BLaER1 treated with 17β-estradiol and CSF1 and Interleukin-3, amounts not matched to agents 10 nM and 100 nM (cell line): ENCODE measurements around the gene SYTL3.

ENCODE experiments used
- H3K27ac ChIP-seq, 11 experiments: shearing (Covaris generic); formaldehyde crosslinking; 2 replicates each; pipeline ENCODE4 v1.8.1; 2022
- H3K27me3 ChIP-seq, 11 experiments: shearing (Covaris generic); formaldehyde crosslinking; 2 replicates each; pipeline ENCODE4 v1.8.1; 2022
- H3K36me3 ChIP-seq, 11 experiments: shearing (Covaris generic); formaldehyde crosslinking; 2 replicates each; pipeline ENCODE4 v1.8.1; 2022
- H3K4me1 ChIP-seq, 10 experiments: shearing (Covaris generic); formaldehyde crosslinking; 2 replicates each; pipeline ENCODE4 v1.8.1; 2022
- H3K4me2 ChIP-seq, 11 experiments: shearing (Covaris generic); formaldehyde crosslinking; 2 replicates each; pipeline ENCODE4 v1.8.1; 2022
- H3K4me3 ChIP-seq, 10 experiments: shearing (Covaris generic); formaldehyde crosslinking; 2 replicates each; pipeline ENCODE4 v1.8.1; 2022
- H3K9ac ChIP-seq, 11 experiments: shearing (Covaris generic); formaldehyde crosslinking; 2 replicates each; pipeline ENCODE4 v1.8.1; 2022
- H3K9me3 ChIP-seq, 11 experiments: shearing (Covaris generic); formaldehyde crosslinking; replicated peaks in 1 of 11; 2 replicates each; pipeline ENCODE4 v1.8.1; 2022
- H4K20me1 ChIP-seq, 11 experiments: shearing (Covaris generic); formaldehyde crosslinking; 2 replicates each; pipeline ENCODE4 v1.8.1; 2022
- Cebpa-rat ChIP-seq, 11 experiments: shearing (Covaris generic); IDR thresholded peaks; 2 replicates each; pipeline ENCODE4 v1.8.1; 2022

SYTL3 gene

DNA sequence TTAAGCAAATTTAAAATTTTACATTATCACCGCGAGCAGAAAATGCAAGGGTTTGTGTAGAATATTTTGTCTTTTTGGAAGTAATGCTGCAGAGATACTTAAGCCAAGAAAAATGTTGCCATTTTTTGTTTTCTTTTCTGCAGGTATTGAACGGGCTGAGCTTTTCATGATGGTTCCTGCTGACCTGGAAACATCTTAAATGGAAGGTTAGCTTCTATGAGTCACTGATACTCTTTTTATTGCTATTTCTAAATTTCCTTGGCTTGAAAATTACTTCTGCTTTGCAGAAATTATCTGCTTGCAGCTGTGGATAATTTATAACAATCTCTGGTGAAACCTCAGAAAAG, 12.7 kb downstream of the SYTL3 start:
- H3K27ac ChIP-seq, result peak overlapping the region in 6 of 11 experiments; percentile 47 to 97 (median 69); a peak in 9 of 22 replicates
- no peaks in the 10 kb centered on the region for H4K20me1 ChIP-seq
- H3K27me3 ChIP-seq, result peaks cover 0 to 68% (median 65%) of the 10 kb centered on the region in 11 experiments; a peak in 20 of 22 replicates
- peak overlapping the region in 4 of 11 experiments; percentile 62 to 71 (median 65); a peak in 6 of 22 replicates for H3K9ac ChIP-seq
- H3K4me3 ChIP-seq, result peak overlapping the region in 3 of 10 experiments; percentile 41 to 49 (median 44); a peak in 7 of 20 replicates
- peak overlapping the region in 10 of 11 experiments; percentile 23 to 95 (median 66); a peak in 18 of 22 replicates for H3K4me2 ChIP-seq
- H3K4me1 ChIP-seq, result peaks cover 18 to 88% (median 58%) of the 10 kb centered on the region in 10 experiments; a peak in 19 of 20 replicates
- TF ChIP-seq Cebpa-rat (IDR thresholded peaks at IDR 0.05), result no peak
- peaks cover 0 to 16% (median 0%) of the 10 kb centered on the region in 11 experiments; a peak in 7 of 22 replicates for H3K36me3 ChIP-seq
- H3K9me3 ChIP-seq, result peaks cover 0 to 9% (median 0%) of the 10 kb centered on the region in 11 experiments; a peak in 1 of 22 replicates

DNA sequence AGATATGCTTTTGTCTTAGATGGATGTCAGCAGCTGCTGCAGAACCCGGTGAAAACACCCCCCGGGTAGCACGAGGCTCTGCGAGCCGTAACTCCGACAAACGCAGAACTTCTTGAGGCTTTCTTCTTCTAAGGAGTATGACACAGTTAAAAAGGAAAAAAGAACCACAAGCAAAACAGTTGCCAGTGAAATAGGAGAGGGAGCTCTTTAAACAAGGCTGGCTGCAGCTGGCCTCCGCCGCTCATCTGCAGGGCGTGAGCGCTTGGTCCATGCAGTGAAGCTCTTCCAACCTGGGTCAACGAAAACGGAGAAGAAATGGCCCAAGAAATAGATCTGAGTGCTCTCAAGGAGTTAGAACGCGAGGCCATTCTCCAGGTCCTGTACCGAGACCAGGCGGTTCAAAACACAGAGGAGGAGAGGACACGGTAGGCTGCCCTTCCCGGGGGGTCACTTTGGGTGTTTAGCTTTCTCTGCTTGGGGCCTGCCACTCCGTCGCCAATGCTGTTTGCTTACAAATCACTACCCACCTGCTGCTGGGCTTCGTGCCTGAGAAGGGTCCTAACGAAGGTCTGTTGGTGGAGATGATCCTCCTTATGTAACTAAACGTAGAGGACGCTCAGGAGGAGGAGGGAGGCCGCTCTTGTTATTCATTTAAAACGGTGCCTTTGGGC, 13.2 kb downstream of the SYTL3 start:
- no peak for TF ChIP-seq Cebpa-rat (IDR thresholded peaks at IDR 0.05)
- peaks cover 0 to 74% (median 70%) of the 10 kb centered on the region in 11 experiments; a peak in 20 of 22 replicates for H3K27me3 ChIP-seq
- peak overlapping the region in 6 of 11 experiments; percentile 10 to 71 (median 62); a peak in 10 of 22 replicates for H3K9ac ChIP-seq
- peaks cover 18 to 92% (median 63%) of the 10 kb centered on the region in 10 experiments; a peak in 19 of 20 replicates for H3K4me1 ChIP-seq
- H3K9me3 ChIP-seq, result peaks cover 0 to 9% (median 0%) of the 10 kb centered on the region in 11 experiments; a peak in 1 of 22 replicates
- peaks cover 0 to 16% (median 0%) of the 10 kb centered on the region in 11 experiments; a peak in 7 of 22 replicates for H3K36me3 ChIP-seq
- H3K4me3 ChIP-seq, result peak overlapping the region in 4 of 10 experiments; percentile 41 to 51 (median 46); a peak in 9 of 20 replicates
- H3K27ac ChIP-seq, result peak overlapping the region in 7 of 11 experiments; percentile 15 to 97 (median 69); a peak in 12 of 22 replicates
- peak overlapping the region; percentile 23 to 95 (median 59); a peak in 20 of 22 replicates for H3K4me2 ChIP-seq
- no peaks in the 10 kb centered on the region for H4K20me1 ChIP-seq

DNA sequence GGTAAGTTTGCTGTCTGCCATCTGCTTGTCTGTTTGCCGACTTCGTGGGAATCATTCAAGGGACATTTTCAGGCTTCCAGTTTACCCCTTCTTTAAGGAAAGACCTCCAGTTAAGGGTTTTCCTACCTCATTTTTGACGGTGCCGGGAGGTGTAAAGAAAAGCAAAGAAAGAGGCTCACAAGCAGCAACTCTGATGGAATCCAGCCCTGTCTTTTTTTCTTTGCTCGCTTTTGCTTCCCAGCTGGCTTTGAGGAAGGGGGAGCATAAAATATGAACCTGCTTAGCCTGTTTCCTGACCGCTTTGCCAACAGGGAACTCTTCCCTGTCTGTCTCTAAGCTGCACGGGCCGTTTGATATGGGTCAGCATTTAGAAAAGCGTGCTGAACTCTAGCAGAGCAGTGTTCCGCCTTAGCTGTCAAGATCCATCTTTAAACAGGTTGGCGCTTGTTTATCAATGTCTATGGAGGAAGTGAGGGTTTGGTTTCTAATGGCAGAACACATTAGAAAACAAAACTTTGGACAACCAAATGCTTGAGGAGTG, 13.8 kb downstream of the SYTL3 start:
- Histone ChIP-seq H3K36me3 (peaks cover 0 to 16% (median 0%) of the 10 kb centered on the region in 11 experiments; a peak in 7 of 22 replicates), H3K9me3 (peaks cover 0 to 9% (median 0%) of the 10 kb centered on the region in 11 experiments; a peak in 1 of 22 replicates), H3K4me3 (peak overlapping the region in 4 of 10 experiments; percentile 41 to 51 (median 46); a peak in 8 of 20 replicates), H3K4me1 (peaks cover 18 to 98% (median 69%) of the 10 kb centered on the region in 10 experiments; a peak in 19 of 20 replicates), H3K4me2 (peak overlapping the region in 9 of 11 experiments; percentile 23 to 95 (median 75); a peak in 16 of 22 replicates), H3K9ac (peak overlapping the region in 5 of 11 experiments; percentile 36 to 71 (median 62); a peak in 8 of 22 replicates), H3K27me3 (peaks cover 0 to 80% (median 76%) of the 10 kb centered on the region in 11 experiments; a peak in 20 of 22 replicates), H4K20me1 (no peaks in the 10 kb centered on the region), H3K27ac (peak overlapping the region in 6 of 11 experiments; percentile 47 to 97 (median 69); a peak in 10 of 22 replicates)
- TF ChIP-seq Cebpa-rat (IDR thresholded peaks at IDR 0.05), result no peak

DNA sequence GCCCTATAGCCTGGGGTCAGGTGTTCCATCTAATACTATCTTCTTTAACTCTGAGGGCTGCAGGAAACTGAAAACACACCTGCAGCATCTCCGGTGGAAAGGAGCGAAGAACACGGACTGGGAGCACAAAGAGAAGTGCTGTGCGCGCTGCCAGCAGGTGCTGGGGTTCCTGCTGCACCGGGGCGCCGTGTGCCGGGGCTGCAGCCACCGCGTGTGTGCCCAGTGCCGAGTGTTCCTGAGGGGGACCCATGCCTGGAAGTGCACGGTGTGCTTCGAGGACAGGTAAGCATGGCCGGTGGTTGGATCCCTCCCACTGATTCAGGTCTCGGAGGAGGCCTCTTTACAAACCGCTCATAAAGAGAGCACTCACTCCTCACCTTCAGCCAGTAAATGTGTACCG, 15.5 kb downstream of the SYTL3 start:
- Histone ChIP-seq H3K9ac (peak overlapping the region in 5 of 11 experiments; percentile 76 to 92 (median 86); a peak in 4 of 22 replicates), H3K36me3 (peaks cover 0 to 21% (median 0%) of the 10 kb centered on the region in 11 experiments; a peak in 7 of 22 replicates), H3K4me2 (peak overlapping the region in 7 of 11 experiments; percentile 74 to 95 (median 88); a peak in 12 of 22 replicates), H3K27ac (peak overlapping the region in 6 of 11 experiments; percentile 88 to 99 (median 98); a peak in 10 of 22 replicates), H3K4me1 (peaks cover 18 to 98% (median 65%) of the 10 kb centered on the region in 10 experiments; a peak in 19 of 20 replicates), H3K4me3 (no peak overlapping the region), H3K27me3 (peaks cover 0 to 91% (median 85%) of the 10 kb centered on the region in 11 experiments; a peak in 20 of 22 replicates), H4K20me1 (no peaks in the 10 kb centered on the region), H3K9me3 (peaks cover 0 to 9% (median 0%) of the 10 kb centered on the region in 11 experiments; a peak in 1 of 22 replicates)
- TF ChIP-seq Cebpa-rat (IDR thresholded peaks at IDR 0.05), result no peak

DNA sequence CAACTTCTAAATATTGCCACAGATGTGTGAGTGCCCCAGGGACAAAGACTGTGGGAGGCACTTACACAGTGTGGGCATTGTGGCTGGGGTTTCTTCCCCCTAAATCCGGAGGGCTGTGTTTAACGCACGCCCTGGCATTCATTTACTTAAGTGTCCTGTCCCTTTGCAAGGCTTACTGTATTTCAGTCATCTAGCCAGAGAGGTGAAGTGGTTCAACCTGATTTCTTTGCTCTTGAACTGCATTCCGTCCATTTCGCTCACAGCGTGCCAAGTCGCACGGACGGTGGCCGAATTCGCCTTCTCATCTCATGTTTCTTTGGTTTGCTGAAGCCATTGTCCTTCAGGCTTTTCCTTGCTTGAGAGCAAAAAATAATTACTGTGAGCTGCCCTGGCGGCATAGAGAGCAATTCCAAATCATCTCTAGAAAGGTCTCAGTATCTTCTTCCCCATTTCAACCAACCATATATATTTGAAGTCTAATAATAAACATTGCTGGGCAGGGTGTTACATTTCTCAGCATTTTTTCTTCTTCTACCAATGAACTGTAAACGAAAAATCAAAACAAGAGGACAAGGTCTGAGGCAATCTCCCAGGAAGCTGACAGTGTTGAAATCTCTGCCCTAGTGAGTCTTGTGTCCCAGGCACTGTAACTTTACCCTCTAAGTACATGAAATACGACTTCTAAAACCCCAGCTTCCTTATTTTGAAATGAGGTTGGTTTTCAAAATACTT, 16.9 kb downstream of the SYTL3 start:
- Histone ChIP-seq H3K4me1 (peaks cover 18 to 93% (median 60%) of the 10 kb centered on the region in 10 experiments; a peak in 19 of 20 replicates), H4K20me1 (no peaks in the 10 kb centered on the region), H3K36me3 (peaks cover 0 to 21% (median 0%) of the 10 kb centered on the region in 11 experiments; a peak in 7 of 22 replicates), H3K27ac (peak overlapping the region in 10 of 11 experiments; percentile 57 to 99 (median 90); a peak in 19 of 22 replicates), H3K9ac (peak overlapping the region in 9 of 11 experiments; percentile 36 to 92 (median 80); a peak in 15 of 22 replicates), H3K9me3 (peaks cover 0 to 9% (median 0%) of the 10 kb centered on the region in 11 experiments; a peak in 1 of 22 replicates), H3K27me3 (peaks cover 0 to 80% (median 77%) of the 10 kb centered on the region in 11 experiments; a peak in 20 of 22 replicates), H3K4me3 (peak overlapping the region in 2 of 10 experiments; percentile 11 to 22; a peak in 1 of 20 replicates), H3K4me2 (peak overlapping the region; percentile 6 to 95 (median 75); a peak in 20 of 22 replicates)
- TF ChIP-seq Cebpa-rat (IDR thresholded peaks at IDR 0.05), result peak in 10 of 11 experiments; percentile 49 to 99 (median 94); a peak in 16 of 22 replicates

DNA sequence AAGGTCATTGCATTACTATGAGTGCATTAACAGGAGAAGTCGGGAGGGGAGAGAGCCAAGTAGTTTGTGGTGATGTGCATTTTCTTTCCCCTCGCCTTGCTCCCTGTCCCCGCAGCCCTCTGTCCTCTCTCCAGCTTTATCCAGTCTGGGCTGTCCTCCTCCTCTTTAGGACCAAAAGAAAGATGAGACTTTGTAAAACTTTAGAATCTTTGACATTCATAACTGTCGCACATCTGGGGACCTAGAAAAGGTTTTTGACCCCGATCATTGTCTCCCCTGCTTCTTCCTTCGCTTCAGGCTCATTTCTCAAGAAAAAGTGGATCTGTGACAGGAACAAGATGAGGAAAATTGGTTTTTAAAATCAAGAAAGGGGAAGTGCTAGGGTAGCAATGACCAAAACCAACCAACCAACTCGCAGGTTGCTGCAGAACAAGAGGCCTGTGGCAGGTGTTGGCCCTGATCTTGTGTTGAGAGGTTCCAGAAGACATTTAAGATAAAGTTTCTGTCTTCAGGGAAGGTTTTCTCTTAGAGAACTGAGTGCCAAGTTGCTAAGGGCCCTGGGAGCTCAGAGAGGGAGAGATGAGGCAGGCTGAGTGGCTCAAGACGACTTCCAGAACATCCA, 17.6 kb downstream of the SYTL3 start:
- Histone ChIP-seq H3K27ac (peak overlapping the region in 10 of 11 experiments; percentile 60 to 99 (median 90); a peak in 20 of 22 replicates), H3K4me3 (peak overlapping the region in 1 of 10 experiments; percentile 17; a peak in 2 of 20 replicates), H4K20me1 (no peaks in the 10 kb centered on the region), H3K9me3 (peaks cover 0 to 9% (median 0%) of the 10 kb centered on the region in 11 experiments; a peak in 1 of 22 replicates), H3K27me3 (peaks cover 0 to 74% (median 70%) of the 10 kb centered on the region in 11 experiments; a peak in 20 of 22 replicates), H3K4me2 (peak overlapping the region in 10 of 11 experiments; percentile 5 to 88 (median 74); a peak in 18 of 22 replicates), H3K9ac (peak overlapping the region in 8 of 11 experiments; percentile 50 to 88 (median 81); a peak in 14 of 22 replicates), H3K36me3 (peaks cover 0 to 21% (median 0%) of the 10 kb centered on the region in 11 experiments; a peak in 7 of 22 replicates), H3K4me1 (peaks cover 17 to 86% (median 56%) of the 10 kb centered on the region in 10 experiments; a peak in 19 of 20 replicates)
- peak in 4 of 11 experiments; percentile 1 to 87 (median 37); a peak in 6 of 22 replicates for TF ChIP-seq Cebpa-rat (IDR thresholded peaks at IDR 0.05)

GRCh38 chr6:158668707-158669103, 18.9 kb downstream of the SYTL3 start:
- Histone ChIP-seq H3K4me1 (peaks cover 8 to 74% (median 43%) of the 10 kb centered on the region in 10 experiments; a peak in 18 of 20 replicates), H3K27me3 (peaks cover 0 to 61% (median 58%) of the 10 kb centered on the region in 11 experiments; a peak in 20 of 22 replicates), H3K4me2 (peak overlapping the region in 6 of 11 experiments; percentile 74 to 88 (median 82); a peak in 11 of 22 replicates), H3K27ac (peak overlapping the region in 6 of 11 experiments; percentile 88 to 99 (median 98); a peak in 12 of 22 replicates), H3K9me3 (peaks cover 0 to 9% (median 0%) of the 10 kb centered on the region in 11 experiments; a peak in 1 of 22 replicates), H4K20me1 (no peaks in the 10 kb centered on the region), H3K9ac (peak overlapping the region in 3 of 11 experiments; percentile 80 to 85 (median 84); a peak in 5 of 22 replicates), H3K4me3 (no peak overlapping the region), H3K36me3 (peaks cover 0 to 21% (median 0%) of the 10 kb centered on the region in 11 experiments; a peak in 7 of 22 replicates)
- no peak for TF ChIP-seq Cebpa-rat (IDR thresholded peaks at IDR 0.05)
